NK-92 treated with Interleukin-12 subunit alpha and Interleukin-12 subunit beta, amount 100 ng/mL, for 24 hours (cell line): Measurements from ENCODE around the gene XAF1.
"Not testable (repeated sequence)": the region's sequence is repeated elsewhere in the genome, so short reads cannot be mapped to it uniquely, and the experiment has no call there.

Experiments used
- DNase-seq: peaks from one replicate; lab custom pipeline; 2025; lab: John Stamatoyannopoulos, UW

Gene XAF1

DNA sequence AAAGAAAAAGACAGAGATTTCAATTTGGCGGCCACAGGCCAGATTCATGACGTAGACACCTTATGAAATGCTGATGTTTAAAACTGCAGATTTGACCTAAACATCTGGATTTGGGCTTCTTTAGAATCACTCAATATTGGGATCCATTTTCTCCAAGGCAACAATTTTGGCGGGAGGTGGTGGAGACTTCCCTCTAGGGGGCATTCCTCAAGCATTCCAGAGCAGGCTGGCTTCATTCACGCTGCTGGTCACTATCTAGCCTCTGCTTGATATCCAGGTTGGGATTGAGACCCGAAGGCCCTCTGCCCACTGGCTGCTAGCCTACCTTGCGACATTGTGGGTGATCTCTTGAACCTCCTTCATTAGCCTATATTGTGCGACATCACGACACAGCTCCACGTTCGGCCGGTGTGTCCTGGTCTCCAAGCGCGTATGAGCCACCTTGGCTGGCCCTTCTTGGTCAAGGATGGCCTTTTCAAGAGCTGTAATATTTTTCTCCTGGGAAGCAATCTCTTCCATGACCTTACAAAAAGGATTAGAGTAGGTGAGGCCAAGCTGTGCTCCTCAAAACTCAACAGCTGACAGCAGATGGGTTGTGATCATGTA, 44.7 kb downstream of the XAF1 start:
- DNase-seq = no peak

GRCh38 chr17:6811510-6811909, 55.7 kb downstream of the XAF1 start:
- no peak for DNase-seq

DNA sequence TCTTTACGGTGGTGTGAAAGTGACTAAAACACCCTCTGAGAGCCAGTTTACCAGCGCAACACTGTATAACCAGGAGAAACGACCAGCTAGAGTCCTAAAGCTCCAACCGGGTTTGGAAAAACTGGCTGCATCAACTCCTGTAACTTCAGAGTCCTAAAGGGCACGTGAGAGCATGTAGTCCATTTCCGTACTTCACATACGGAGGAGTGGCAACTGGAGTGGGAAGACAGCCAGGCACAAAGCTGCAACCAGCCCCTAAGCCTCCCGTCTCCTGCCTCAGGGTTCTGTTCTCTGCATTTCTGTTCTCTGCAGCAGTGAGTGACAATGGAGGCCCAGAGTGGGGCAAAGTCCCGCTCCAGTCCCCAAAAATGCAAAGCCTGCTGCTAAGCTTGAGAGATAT, 56.4 kb downstream of the XAF1 start:
- no peak for DNase-seq

DNA sequence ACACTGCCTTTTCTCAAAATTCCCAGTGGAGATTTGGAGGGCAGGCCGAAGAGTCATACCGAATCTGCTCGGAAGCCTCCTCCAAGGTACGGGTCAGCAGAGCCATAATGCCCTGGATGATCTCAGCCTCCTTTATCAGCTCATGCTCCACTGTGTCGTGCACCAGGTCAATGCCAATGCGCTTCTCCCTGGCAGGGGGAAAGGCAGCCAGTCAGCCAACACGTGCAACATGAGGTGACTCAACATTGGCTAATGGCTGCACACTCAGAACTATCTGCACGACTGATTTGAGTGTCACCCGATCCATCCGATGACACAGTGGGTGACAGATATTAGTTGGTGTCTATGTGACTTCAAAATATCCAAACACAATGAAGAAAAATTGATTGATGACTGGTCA, 59.9 kb downstream of the XAF1 start:
- DNase-seq = no peak

DNA sequence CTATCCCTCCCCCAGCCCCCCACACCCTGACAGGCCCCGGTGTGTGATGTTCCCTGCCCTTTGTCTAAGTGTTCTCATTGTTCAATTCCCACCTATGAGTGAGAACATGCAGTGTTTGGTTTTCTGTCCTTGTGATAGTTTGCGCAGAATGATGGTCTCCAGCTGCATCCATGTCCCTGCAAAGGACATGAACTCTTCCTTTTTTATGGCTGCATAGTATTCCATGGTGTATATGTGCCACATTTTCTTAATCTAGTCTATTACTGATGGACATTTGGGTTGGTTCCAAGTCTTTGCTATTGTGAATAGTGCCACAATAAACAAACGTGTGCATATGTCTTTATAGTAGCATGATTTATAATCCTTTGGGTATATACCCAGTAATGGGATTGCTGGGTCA, 60.5 kb downstream of the XAF1 start:
- DNase-seq = not testable (repeated sequence)

- no peak for DNase-seq
Measured at GRCh38 chr17:6818938-6819337, 63.1 kb downstream of the XAF1 start.

- no peak for DNase-seq
Measured at GRCh38 chr17:6823011-6823442, 67.2 kb downstream of the XAF1 start.
